ENCODE results near the gene PTPRK. TPM values are rescaled to one million over a fixed set of nuclear protein-coding genes. Genes with fewer than 3 reads are reported as not detected.

Gene PTPRK
- total RNA-seq, 1 donor from 2014 or later: 48.4 TPM

- H3K27me3 ChIP-seq (ENCODE audit: control insufficient read depth, insufficient read depth, low read length): no peaks in the 10 kb centered on the region
- no peak for TF ChIP-seq CTCF (IDR thresholded peaks at IDR 0.05; ENCODE audit: insufficient read depth, low read length, severe bottlenecking)
- FAIRE-seq: no peak
- H3K36me3 ChIP-seq (ENCODE audit: control insufficient read depth, insufficient read depth, low read length): no peaks in the 10 kb centered on the region
- no peak overlapping the region for H3K4me3 ChIP-seq (ENCODE audit: low read depth, low read length)
- no peak for DNase-seq (ENCODE audit: low read depth)
Measured at GRCh38 chr6:128474933-128475332, 45.5 kb downstream of the PTPRK start.

GRCh38 chr6:128474481-128474880, 45.9 kb downstream of the PTPRK start:
- peak; percentile 38 for DNase-seq (ENCODE audit: low read depth)
- no peak for FAIRE-seq
- no peak for TF ChIP-seq CTCF (IDR thresholded peaks at IDR 0.05; ENCODE audit: insufficient read depth, low read length, severe bottlenecking)
- H3K27me3 ChIP-seq (ENCODE audit: control insufficient read depth, insufficient read depth, low read length): no peaks in the 10 kb centered on the region
- no peak overlapping the region for H3K4me3 ChIP-seq (ENCODE audit: low read depth, low read length)
- no peaks in the 10 kb centered on the region for H3K36me3 ChIP-seq (ENCODE audit: control insufficient read depth, insufficient read depth, low read length)

- no peak for DNase-seq (ENCODE audit: low read depth)
- no peak for TF ChIP-seq CTCF (IDR thresholded peaks at IDR 0.05; ENCODE audit: insufficient read depth, low read length, severe bottlenecking)
- no peaks in the 10 kb centered on the region for H3K27me3 ChIP-seq (ENCODE audit: control insufficient read depth, insufficient read depth, low read length)
- no peaks in the 10 kb centered on the region for H3K36me3 ChIP-seq (ENCODE audit: control insufficient read depth, insufficient read depth, low read length)
- FAIRE-seq: no peak
- no peak overlapping the region for H3K4me3 ChIP-seq (ENCODE audit: low read depth, low read length)
Measured at GRCh38 chr6:128471907-128472306, 48.5 kb downstream of the PTPRK start.

- Histone ChIP-seq H3K4me3 (ENCODE audit: low read depth, low read length) (no peak overlapping the region), H3K27me3 (ENCODE audit: control insufficient read depth, insufficient read depth, low read length) (no peaks in the 10 kb centered on the region), H3K36me3 (ENCODE audit: control insufficient read depth, insufficient read depth, low read length) (peaks cover 1% of the 10 kb centered on the region)
- DNase-seq (ENCODE audit: low read depth) (peak; percentile 52), FAIRE-seq (no peak)
- TF ChIP-seq CTCF (IDR thresholded peaks at IDR 0.05; ENCODE audit: insufficient read depth, low read length, severe bottlenecking): no peak
Measured at GRCh38 chr6:128465368-128466343, 54.7 kb downstream of the PTPRK start.

GRCh38 chr6:128464790-128465189, 55.6 kb downstream of the PTPRK start:
- H3K36me3 ChIP-seq (ENCODE audit: control insufficient read depth, insufficient read depth, low read length): peaks cover 1% of the 10 kb centered on the region
- H3K27me3 ChIP-seq (ENCODE audit: control insufficient read depth, insufficient read depth, low read length): no peaks in the 10 kb centered on the region
- FAIRE-seq: no peak
- no peak for DNase-seq (ENCODE audit: low read depth)
- no peak overlapping the region for H3K4me3 ChIP-seq (ENCODE audit: low read depth, low read length)
- TF ChIP-seq CTCF (IDR thresholded peaks at IDR 0.05; ENCODE audit: insufficient read depth, low read length, severe bottlenecking): no peak

Data from bronchial epithelial cell (primary cell).